ENCODE results near the gene HMG20A.
"Not testable (repeated sequence)": the region's sequence is repeated elsewhere in the genome, so short reads cannot be mapped to it uniquely, and the experiment has no call there.

Gene HMG20A

DNA sequence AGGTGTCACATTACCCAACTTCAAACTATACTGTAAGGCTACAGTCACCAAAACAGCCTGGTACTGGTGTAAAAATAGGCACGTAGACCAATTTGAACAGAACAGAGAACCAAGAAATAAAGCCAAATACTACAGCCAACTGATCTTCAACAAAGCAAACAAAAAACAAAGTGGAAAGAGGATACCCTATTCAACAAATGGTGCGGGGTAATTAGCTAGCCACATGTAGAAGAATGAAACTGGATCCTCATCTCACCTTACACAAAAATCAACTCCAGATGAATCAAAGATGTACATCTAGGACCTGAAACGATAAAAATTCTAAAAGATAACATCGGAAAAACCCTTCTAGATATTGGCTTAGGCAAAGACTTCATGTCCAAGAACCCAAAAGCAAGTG is 13.8 kb upstream of the HMG20A start:
- no peak for DNase-seq (ENCODE audit: low read depth)

DNA sequence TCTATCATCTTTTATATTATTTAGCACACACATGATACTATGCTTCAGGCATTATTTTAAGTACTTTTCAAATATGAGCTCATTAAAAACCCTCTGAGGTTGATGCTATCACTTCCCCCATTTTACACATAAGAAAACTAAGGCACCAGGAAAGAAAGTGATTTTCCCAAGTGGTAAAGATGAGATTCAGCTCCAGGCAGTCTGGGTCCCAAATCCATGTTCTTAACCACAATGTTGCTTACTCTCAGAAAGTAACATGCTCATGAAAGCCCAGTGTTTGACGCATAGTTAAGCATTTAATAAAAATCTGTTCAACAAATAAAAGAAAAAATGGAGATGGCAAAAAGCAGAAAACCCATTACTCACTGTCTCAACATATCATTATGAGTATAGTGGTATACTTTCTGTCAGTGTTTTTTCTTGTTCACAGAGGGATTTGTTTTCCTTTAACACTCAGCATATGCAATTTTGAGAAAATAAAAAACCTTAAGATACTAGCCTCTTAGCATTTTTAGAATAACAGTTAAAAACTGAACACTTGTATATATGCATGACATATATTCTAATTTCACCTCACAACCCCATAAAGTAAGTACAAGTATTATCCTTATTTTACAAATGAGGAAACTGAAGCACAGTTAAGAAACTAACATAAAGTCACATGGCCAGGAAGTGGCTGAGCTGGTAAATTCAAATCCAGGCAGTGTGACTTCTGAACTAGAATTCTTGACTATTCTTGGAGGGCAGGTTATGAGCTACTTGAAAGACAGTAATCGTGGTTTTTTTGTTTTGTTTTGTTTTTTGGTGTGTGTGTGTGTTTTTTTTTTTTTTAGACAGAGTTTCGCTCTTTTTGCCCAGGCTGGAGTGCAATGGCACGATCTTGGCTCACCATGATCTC is 11.2 kb upstream of the HMG20A start:
- DNase-seq (ENCODE audit: low read depth), result no peak

DNA sequence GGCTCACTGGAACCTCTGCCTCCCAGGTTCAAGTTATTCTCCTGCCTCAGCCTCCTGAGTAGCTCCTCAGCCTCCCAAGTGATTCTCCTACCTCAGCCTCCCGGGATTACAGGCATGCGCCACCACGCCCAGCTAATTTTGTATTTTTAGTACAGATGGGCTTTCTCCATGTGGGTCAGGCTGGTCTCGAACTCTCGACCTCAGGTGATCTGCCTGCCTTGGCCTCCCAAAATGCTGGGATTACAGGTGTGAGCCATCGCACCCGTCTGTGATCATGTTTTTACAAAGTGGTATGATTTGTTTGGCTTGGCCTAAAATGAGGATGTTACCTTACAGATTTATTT is 10.6 kb upstream of the HMG20A start:
- not testable (repeated sequence) for DNase-seq (ENCODE audit: low read depth)

DNA sequence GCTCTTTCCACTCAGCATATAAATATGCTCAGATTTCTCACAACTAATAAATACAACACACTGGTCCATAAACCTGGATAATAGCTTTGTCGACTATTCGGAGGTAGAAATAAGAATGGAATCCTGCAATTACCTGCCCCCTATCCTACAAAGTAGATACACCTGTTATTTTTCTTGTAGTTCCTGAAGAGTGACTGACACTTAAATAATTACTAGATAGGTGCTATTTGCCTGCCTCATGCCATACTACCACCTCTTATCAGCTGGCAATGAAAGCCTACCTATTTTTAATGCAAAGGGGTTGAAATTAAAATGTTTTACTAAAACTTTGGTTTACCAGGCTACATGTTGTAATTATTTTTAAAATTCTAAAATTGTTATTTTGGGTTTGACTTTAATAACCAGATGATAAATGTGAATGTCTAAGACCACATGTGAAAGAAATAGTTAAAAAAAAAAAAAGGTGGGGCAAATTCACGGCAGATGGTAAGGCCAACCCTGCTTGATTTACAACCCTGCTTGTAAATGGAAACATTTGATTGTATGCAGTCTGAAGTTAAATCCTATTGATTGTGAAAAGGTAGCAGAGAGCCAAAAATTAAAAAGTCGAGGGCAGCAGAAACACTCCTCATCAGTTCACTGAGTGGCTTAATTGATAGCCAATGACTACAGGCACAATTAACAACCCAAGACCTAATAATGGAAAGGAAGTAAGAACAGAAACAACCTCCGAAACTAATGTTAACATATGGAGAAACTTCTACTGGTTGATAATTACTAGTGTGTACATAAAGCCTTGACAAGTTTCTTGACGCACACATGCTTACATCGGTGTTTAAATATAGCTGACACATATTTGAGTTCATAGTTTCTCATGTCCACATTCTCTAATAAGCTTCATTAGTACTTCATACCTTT is 9.7 kb upstream of the HMG20A start:
- DNase-seq (ENCODE audit: low read depth), result no peak

DNA sequence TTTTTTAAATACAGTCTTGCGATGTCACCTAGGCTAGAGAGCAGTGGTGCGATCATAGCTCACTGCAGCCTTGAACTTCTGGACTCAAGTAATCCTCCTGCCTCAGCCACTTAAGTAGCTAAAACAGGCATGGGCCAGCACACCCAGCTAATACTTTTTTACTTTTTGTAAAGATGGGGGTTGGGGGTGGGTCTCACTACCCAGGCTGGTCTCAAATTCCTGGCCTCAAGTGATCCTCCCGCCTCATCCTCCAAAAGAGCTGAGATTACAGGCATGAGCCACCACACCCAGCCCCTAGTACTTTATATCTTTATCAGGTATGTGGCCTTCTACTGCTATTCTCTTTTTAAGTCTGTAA is 9.1 kb upstream of the HMG20A start:
- no peak for DNase-seq (ENCODE audit: low read depth)

DNA sequence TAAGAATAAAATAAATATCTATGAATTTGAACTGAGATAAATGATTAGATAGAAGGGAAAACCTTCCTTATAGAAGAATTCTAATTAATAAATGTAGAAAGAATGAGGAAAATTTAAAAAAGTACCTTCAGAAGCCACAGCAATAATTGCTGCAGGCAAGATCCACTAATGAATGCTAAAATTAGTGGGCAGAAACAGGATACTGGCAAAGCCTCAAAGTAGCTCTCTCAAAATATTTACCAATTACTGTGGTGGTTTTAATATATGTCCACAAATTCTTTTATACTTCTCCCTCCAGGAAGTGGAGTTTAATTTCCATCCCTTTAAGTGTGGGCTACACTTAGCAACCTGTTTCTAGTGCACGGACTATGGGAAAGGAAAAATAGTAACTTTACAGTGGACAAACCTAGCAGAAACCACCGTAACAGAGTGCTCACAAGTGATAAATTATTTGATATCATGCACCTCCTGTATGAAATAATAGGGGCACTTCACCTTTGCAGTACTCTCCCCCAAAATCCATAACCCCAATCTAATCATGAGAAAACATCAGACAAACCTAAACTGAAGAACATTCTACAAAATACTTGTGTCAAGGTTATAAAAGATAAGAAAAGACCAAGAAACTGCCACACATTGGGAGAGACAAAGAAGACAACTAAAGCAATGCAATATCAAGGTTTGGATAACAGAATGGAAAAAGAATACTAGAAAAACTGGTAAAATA is 7.6 kb upstream of the HMG20A start:
- no peak for DNase-seq (ENCODE audit: low read depth)

DNA sequence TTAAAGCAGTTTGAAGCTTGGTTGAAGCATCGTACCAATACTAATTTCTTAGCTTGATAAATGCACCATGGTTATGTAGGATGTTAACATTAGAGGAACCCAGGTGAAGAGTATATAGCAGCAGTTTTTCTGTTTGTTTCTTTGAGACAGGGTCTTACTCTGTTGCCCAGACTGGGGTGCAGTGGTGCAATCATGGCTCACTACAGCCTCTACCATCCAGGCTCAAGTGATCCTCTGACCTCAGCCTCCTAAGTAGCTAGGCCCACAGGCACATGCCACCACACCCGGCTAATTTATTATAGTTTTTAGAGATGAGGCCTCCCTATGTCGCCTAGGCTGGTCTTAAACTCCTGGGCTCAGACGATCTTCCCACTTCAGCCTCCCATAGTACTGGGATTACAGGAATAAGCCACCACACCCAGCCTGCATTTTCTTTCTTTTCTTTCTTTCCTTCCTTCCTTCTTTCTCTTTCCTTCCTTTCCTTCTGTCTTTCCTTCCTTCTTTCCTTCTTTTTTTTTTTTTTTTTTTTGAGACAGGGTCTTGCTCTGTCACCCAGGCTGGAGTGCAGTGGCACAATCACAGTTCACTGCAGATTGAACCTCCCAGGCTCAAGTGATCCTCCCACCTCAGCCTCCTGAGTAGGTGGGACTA is 6.9 kb upstream of the HMG20A start:
- DNase-seq (ENCODE audit: low read depth), result no peak

DNA sequence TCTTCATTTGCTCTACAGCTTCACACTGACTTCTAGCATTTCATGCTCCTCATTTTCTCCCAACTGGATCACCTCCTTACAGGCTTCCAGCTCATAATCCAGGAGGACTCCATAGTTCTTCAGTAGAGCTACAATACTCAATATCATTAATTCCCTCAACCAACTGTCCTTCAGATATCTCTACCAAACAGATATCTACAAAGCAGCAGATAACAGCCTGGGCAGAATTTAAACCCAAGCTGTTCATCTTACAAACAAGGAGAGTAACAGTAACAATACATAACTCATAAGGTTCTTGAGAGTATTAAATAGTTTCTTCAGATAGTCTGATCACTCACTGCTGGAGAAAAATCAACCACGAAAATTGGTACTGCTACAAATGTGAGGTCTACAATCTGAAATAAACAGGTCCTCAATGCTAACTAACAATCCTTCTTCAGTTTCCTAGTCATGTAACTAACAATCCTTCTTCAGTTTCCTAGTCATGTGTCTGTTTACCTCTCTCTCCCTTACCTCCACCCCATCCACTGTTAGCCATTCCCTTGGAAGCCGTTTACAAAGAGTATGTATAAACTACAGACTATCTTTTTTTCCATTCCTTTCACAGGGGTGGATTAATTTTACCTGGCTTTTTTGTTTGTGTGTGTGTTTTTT is 5.8 kb upstream of the HMG20A start:
- no peak for DNase-seq (ENCODE audit: low read depth)

DNA sequence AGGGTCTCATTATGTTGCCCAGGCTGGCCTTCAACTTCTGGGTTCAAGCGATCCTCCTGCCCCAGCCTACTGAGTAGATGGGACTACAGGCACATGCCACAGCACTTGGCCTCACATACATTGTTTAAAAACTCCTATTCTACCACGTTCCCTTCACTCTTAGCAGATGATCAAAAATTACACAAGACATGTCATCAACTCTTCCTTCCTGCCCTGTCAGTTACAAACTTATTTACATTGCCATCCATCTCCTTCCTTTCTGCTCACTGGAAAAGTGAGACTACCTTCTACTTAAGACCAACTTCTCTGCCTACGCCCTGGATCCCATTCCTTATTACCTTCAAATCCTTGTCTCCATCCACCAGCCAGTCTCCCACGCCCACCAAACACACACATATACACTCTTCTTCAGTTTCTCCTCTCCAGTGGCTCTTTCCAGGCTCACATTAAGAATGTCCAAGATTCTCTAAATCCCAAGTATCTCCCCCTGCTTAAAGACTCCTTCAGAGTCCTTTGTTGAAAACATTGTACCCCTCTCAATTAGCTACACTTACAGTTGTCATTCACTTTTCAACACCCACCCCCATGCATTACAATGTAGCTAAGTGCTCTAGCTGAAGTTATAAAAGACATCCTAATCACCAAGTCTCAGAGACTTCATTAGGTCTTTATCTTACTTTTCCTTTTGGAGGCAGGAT is 5.1 kb upstream of the HMG20A start:
- no peak for DNase-seq (ENCODE audit: low read depth)

DNA sequence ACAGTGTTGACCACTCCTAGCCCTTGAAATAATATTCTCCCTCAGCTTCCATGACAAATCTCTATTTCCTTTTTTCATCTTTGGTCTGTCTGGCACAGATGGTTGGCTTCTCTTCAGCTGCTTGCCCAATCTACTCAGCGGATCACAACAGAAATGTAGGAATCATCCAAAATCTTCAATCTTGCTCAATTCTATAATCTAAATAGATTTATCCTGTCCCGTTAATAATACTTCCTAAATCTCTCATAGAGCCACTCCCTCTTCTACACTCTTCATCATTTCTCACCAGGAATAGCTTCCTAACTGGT is 4.6 kb upstream of the HMG20A start:
- no peak for DNase-seq (ENCODE audit: low read depth)

DNA sequence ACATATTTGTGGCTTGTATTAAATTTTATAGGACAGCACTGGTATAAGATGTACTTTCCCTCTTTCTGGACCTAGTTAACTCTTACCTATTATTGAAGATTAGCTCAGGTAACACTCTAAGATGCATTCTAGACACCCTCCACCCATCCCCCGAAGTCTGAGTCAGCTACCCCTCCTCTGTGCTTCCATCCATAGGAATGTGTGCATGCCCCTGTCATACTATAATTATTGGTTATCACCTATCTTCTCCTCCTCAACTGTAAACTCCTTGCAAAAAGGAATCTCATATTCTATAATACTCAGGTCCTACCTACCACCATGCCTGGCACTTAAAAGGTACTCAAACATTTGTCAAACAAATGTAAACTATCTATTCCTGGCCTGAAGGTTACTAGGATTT is 3.7 kb upstream of the HMG20A start:
- no peak for DNase-seq (ENCODE audit: low read depth)

DNA sequence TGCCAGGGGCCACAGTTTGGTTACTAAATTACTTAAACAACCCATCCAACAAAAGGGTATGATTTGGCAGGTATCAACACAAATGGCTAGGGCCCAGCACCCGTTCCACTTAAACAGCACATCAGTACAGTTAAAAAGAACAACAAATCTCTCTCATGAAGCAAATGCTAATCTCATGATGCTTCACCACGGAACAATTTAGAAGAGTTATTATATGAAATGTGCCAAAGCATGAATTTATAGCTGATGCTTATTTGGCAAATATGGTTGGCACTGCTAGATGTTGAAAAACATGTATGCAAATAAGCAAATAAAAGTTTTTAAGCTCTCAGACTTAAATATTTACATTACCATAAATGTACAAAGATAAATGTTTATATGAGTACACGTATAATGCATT is 3.1 kb upstream of the HMG20A start:
- DNase-seq (ENCODE audit: low read depth), result no peak

DNA sequence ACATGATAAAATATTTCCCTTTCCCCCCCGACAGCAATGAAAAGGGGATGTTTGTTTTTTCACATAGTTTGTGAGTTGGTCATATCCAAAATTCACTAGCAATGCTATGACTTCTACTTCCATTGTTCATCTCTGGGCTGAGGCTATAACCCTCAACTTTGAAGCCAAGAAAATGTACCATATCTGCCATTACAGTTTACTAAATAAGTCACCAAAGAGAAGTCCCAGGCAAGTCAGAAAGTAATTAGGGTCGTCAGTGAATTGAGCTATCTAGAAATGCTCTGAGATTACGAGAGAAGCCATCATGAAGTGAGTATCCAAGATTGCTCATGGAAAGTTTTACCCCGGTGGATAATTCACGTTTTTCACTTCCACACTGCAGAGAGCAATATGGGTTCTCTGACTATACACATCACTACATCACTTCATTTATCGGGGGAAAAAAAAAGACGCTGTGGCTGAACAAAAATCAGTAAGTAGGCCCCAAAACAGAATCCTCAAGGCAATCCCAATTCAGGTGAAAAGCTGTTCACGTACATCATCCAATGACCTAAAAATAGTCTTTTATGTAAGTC is 2.2 kb upstream of the HMG20A start:
- no peak for DNase-seq (ENCODE audit: low read depth)

DNA sequence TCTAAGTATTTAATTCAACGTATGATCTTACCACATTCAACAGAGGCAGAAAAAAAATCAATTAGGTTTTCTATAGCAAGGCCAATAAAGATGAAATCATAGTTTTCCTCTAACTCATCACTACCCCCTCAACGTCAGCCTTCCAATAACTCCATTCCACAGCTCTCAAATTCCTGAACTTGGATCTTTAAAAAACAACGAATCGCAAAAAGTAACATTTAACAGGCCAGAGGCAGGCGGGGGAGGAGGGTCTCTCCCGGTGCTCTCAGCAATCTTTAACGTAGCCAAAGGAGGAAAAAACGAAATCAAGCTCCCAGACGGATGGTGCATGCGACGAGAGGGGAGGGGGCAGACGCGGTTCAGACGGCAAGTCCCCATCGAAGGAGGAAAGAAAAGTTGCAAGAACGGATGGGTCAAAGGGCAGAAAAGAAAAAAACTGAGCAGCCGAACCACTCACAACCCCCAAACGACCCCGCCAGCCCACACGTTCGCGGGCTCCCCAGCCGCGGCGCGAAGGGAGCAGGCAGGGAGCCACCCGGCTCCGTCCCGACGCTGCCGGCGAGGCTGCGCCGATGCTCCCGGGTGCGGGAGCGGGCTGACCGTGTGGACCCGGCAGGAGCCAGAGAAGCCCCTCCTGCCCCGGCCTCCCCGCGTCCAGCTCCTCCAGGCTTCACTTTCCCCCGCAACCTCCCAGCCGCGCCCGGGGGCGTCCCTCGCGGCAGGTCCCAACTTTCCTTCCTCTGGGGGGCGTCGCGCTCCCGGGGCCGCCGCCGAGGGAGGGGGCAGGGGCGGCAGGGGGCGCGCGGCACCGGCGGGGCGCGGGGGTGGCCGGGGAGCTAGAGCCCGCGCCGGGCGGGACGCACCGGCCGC is 1.5 kb upstream of the HMG20A start:
- no peak for DNase-seq (ENCODE audit: low read depth)

DNA sequence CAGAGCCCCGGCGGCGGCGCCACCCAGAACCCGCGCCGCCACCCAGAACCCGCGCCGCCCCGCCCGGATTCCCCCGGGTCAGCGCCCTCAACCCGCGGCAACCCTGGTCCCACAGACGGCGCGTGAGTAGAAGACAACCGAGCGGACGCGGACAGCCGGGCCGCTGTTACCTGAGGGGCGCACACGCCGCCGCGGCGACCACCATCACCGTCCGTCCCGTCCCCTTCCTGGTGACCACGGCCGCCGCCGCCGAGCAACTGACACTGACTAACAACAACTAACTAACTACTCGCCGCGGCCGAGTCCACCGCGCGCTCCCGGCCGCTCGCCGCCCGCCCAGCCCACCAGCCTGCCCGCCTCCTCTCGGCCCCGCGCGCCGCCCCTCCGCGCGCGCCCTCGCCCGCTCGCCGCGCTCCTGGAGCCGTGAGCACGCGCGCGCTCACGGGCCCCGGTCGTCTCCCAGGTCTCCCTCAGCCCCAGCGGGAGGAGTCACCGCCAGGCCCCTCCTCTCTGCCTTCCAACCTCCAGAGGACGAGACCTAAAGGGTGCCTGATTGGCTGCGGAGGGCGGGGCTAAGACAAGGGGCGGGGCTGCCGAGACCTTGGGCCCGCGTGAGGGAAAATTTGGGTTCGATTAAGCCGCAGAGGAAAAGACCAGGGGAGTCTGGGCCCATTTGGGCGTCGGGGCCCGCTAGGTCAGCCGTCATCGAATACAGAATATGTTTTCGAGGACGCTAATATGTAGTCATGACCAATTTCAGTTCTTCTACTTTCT is 665 bp upstream of the HMG20A start, which contains the start of gene PEAK1:
TSS of gene PEAK1 (minus strand) at position 269 of the 774 bp plus-strand sequence. CDS start 238,178 bp downstream, outside the sequence.
- peak; percentile 96 for DNase-seq (ENCODE audit: low read depth)

DNA sequence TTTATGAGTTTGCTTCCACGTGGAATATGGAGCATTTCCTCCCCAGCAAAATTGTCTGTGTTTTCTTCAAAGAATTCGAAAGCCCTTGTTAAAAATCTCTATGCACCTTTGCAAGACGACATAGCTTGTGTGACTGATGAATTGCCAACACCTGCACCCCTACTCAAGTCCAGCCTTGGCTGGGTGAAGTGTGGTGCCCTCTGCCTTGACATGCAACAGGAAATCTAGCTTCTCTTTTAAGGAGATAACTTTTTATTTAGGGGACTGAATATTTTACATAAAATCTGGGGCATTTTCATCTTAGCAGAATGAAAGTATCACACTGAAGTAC is 647 bp downstream of the HMG20A start:
- no peak for DNase-seq (ENCODE audit: low read depth)

DNA sequence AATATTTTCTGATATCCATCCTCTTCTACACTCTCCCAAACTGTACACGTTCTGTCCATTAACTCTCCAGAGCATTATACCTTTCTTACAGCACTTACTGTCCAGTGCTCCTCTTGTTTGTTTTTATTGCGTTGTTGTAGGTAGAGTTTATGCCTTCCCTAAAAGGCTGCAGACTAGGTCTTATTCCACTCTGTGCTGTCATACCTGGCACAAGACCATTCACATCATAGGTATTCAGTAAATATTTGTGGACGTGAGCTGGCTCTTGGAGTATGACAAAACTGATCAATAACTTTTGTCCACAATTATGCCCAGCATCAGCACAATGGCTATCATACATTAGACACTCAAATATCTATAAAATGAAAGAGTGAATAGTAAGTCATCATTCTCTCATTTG is 4.4 kb downstream of the HMG20A start:
- DNase-seq (ENCODE audit: low read depth), result no peak

DNA sequence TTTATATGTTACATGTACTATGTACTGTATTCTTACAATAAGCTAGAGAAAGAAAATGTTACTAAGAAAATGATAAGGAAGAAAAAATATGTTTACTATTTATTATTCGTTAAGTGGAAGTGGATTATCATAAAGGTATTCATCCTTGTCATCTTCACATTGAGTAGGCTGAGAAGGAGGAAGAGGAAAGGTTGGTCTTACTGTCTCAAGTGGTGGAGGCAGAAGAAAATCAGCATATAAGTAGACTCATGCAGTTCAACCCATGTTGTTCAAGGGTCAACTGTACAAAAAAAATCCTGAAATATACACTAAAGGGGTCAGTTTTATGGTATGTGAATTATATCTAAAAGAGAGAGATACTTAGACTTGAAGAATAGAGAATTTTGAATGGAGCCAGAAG is 5.7 kb downstream of the HMG20A start:
- DNase-seq (ENCODE audit: low read depth), result no peak

DNA sequence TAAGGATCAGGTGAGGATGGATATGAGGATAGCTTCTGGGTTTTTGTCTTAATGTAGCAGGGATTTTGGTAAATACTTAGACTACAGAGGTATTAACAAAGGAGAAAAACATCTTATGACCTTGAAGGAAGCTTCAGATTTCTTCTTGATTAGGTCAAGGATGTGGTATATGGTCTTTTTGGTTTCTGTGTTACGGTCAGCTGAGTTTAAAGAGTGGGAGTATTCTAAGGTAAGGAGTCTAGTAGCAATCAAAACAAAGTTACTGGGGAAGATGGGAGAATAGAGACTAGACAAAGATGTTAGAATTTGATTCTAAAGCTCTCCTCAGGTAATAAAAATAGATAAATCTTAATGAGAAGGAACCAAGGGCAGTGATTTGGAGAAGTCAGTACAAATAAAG is 6.2 kb downstream of the HMG20A start:
- no peak for DNase-seq (ENCODE audit: low read depth)

Data from CMK (cell line).